Neutrophil (primary cell): ENCODE measurements around the gene ANKIB1.
"Not testable (repeated sequence)": the region's sequence is repeated elsewhere in the genome, so short reads cannot be mapped to it uniquely, and the experiment has no call there.

Source experiments
- H3K27ac ChIP-seq: fragments of 200-600 bp; sonication (generic); 2 replicates; pipeline ENCODE4 v1.5.1; 2016; ENCODE audit warnings: mild to moderate bottlenecking, moderate library complexity
- H3K27me3 ChIP-seq: fragments of 200-600 bp; sonication (generic); 2 replicates; pipeline ENCODE4 v1.6.0; 2016; ENCODE audit warnings: mild to moderate bottlenecking
- H3K36me3 ChIP-seq: fragments of 200-600 bp; sonication (generic); 2 replicates; pipeline ENCODE4 v1.5.1; 2017
- H3K4me1 ChIP-seq, 2 experiments: fragments of 200-600 bp in 1 of 2; sonication (generic) in 1 of 2; 1 replicate in 1 of 2; 2 replicates in 1 of 2; pipeline versions ENCODE4 v1.5.1 to v1.6.1; 2013 to 2016; ENCODE audit warnings: low read depth in 1 of 2, low read length in 1 of 2, mild to moderate bottlenecking in 1 of 2, moderate library complexity in 1 of 2; ENCODE audit not compliant: control insufficient read depth in 1 of 2, insufficient read depth in 1 of 2
- H3K4me3 ChIP-seq, 2 experiments: fragments of 200-600 bp in 1 of 2; sonication (generic) in 1 of 2; 1 replicate in 1 of 2; 2 replicates in 1 of 2; pipeline ENCODE4 v1.5.1; 2013 to 2016; ENCODE audit warnings: low read depth in 1 of 2, low read length in 1 of 2, mild to moderate bottlenecking in 1 of 2, moderate library complexity in 1 of 2
- H3K9me3 ChIP-seq: fragments of 200-600 bp; sonication (generic); 2 replicates; pipeline ENCODE4 v1.5.1; 2016
- CTCF ChIP-seq: fragments of 200-600 bp; sonication (generic); IDR thresholded peaks from 2 replicates; pipeline ENCODE4 v1.5.1; 2016; ENCODE audit warnings: antibody characterized with exemption

Gene ANKIB1

GRCh38 chr7:92357260-92357659 lies 111.5 kb downstream of the ANKIB1 start:
- no peak overlapping the region for H3K4me3 ChIP-seq
- H3K27me3 ChIP-seq: no peaks in the 10 kb centered on the region
- peaks cover 12% of the 10 kb centered on the region for H3K36me3 ChIP-seq
- H3K27ac ChIP-seq: no peak overlapping the region
- no peaks in the 10 kb centered on the region for H3K9me3 ChIP-seq
- no peaks in the 10 kb centered on the region for H3K4me1 ChIP-seq
- TF ChIP-seq CTCF: no peak

GRCh38 chr7:92359179-92359578 lies 113.4 kb downstream of the ANKIB1 start:
- not testable (repeated sequence) for H3K27ac ChIP-seq, H3K4me1 ChIP-seq, H3K27me3 ChIP-seq, H3K36me3 ChIP-seq, H3K4me3 ChIP-seq, H3K9me3 ChIP-seq

GRCh38 chr7:92359801-92360200 lies 114.0 kb downstream of the ANKIB1 start:
- Histone ChIP-seq H3K4me1 (no peaks in the 10 kb centered on the region), H3K27ac (no peak overlapping the region), H3K27me3 (no peaks in the 10 kb centered on the region), H3K9me3 (no peaks in the 10 kb centered on the region), H3K36me3 (no peaks in the 10 kb centered on the region), H3K4me3 (no peak overlapping the region)
- no peak for TF ChIP-seq CTCF

- no peak for TF ChIP-seq CTCF
- no peaks in the 10 kb centered on the region for H3K27me3 ChIP-seq
- H3K9me3 ChIP-seq: no peaks in the 10 kb centered on the region
- H3K4me3 ChIP-seq: no peak overlapping the region
- no peaks in the 10 kb centered on the region for H3K36me3 ChIP-seq
- no peak overlapping the region for H3K27ac ChIP-seq
- H3K4me1 ChIP-seq: no peaks in the 10 kb centered on the region
These were observed 114.6 kb downstream of the ANKIB1 start for GRCh38 chr7:92360387-92360786.

- Histone ChIP-seq H3K36me3 (no peaks in the 10 kb centered on the region), H3K4me3 (no peak overlapping the region), H3K27me3 (no peaks in the 10 kb centered on the region), H3K27ac (no peak overlapping the region), H3K9me3 (no peaks in the 10 kb centered on the region), H3K4me1 (no peaks in the 10 kb centered on the region)
- TF ChIP-seq CTCF: no peak
These were observed 116.4 kb downstream of the ANKIB1 start for GRCh38 chr7:92362131-92362530.

- Histone ChIP-seq H3K36me3 (peaks cover 4% of the 10 kb centered on the region), H3K9me3 (no peaks in the 10 kb centered on the region), H3K27me3 (no peaks in the 10 kb centered on the region), H3K4me3 (no peak overlapping the region), H3K4me1 (no peaks in the 10 kb centered on the region), H3K27ac (no peak overlapping the region)
- TF ChIP-seq CTCF: no peak
These were observed 121.0 kb downstream of the ANKIB1 start for GRCh38 chr7:92366730-92367129.
